Activated CD8-positive, alpha-beta memory T cell treated with anti-CD3 and anti-CD28 coated beads, Interleukin-2, amount 50 U/mL, for 4 hours (primary cell): ENCODE data around the gene RNF10.
"Not testable (repeated sequence)": the region's sequence is repeated elsewhere in the genome, so short reads cannot be mapped to it uniquely, and the experiment has no call there.

Experiments used
- DNase-seq: peaks from one replicate; pipeline ENCODE4 v3.0.0-alpha.2; 2020

Gene RNF10

GRCh38 chr12:120529641-120530417, 4.3 kb upstream of the RNF10 start:
- no peak for DNase-seq

- DNase-seq: not testable (repeated sequence)
These were observed 3.8 kb upstream of the RNF10 start for GRCh38 chr12:120530418-120530761.

- no peak for DNase-seq
These were observed 1.4 kb upstream of the RNF10 start for GRCh38 chr12:120532701-120533238.

GRCh38 chr12:120534703-120535655, 823 bp downstream of the RNF10 start:
- peak; percentile 39 for DNase-seq

GRCh38 chr12:120536064-120536791, 2.1 kb downstream of the RNF10 start:
- peak; percentile 21 for DNase-seq

- no peak for DNase-seq
These were observed 3.7 kb downstream of the RNF10 start for GRCh38 chr12:120537856-120538220.

GRCh38 chr12:120538281-120539156, 4.4 kb downstream of the RNF10 start:
- DNase-seq: no peak

- DNase-seq: no peak
These were observed 5.1 kb downstream of the RNF10 start for GRCh38 chr12:120539303-120539702.

- DNase-seq: no peak
These were observed 6.3 kb downstream of the RNF10 start for GRCh38 chr12:120540445-120540844.

- no peak for DNase-seq
These were observed 8.0 kb downstream of the RNF10 start for GRCh38 chr12:120542166-120542565.

- no peak for DNase-seq
These were observed 10.5 kb downstream of the RNF10 start for GRCh38 chr12:120544691-120545090.

GRCh38 chr12:120546050-120546386, 11.9 kb downstream of the RNF10 start:
- no peak for DNase-seq

GRCh38 chr12:120554678-120555077, 20.5 kb downstream of the RNF10 start:
- DNase-seq: no peak

GRCh38 chr12:120557589-120557988, 23.4 kb downstream of the RNF10 start:
- no peak for DNase-seq

- DNase-seq: no peak
These were observed 28.8 kb downstream of the RNF10 start for GRCh38 chr12:120562906-120563305.

- no peak for DNase-seq
These were observed 29.3 kb downstream of the RNF10 start for GRCh38 chr12:120563495-120563894.

- no peak for DNase-seq
These were observed 37.1 kb downstream of the RNF10 start for GRCh38 chr12:120571299-120571698.

GRCh38 chr12:120573560-120573959, 39.4 kb downstream of the RNF10 start:
- no peak for DNase-seq

GRCh38 chr12:120574106-120574505, 40.0 kb downstream of the RNF10 start:
- DNase-seq: no peak

- DNase-seq: no peak
These were observed 45.0 kb downstream of the RNF10 start for GRCh38 chr12:120579179-120579578.

GRCh38 chr12:120580787-120581723, 46.9 kb downstream of the RNF10 start, which contains the start of gene POP5:
Gene POP5 (minus strand): TSS chr12:120581402. CDS start chr12:120581362, 40 bp downstream.
- DNase-seq: peak; percentile 89
